ENCODE results near the gene SNRNP25. TPM values are rescaled to one million over a fixed set of nuclear protein-coding genes. Genes with fewer than 3 reads are reported as not detected.

The SNRNP25 gene
- total RNA-seq, 2 donors from 2014 or later = 54.2 to 66.4 TPM

- Mint-ChIP-seq H3K27ac (no peak overlapping the region), H3K4me3 (no peak overlapping the region), H3K9me3 (no peaks in the 10 kb centered on the region), H3K27me3 (ENCODE audit: insufficient read depth) (no peaks in the 10 kb centered on the region), H3K4me1 (peaks cover 15% of the 10 kb centered on the region), H3K36me3 (ENCODE audit: low read depth) (peaks cover 17% of the 10 kb centered on the region)
- H3K4me1 ChIP-seq (ENCODE audit: control insufficient read depth, insufficient read depth, low read length) = no peaks in the 10 kb centered on the region
- peaks cover 25% of the 10 kb centered on the region for H3K36me3 ChIP-seq (ENCODE audit: control insufficient read depth, insufficient read depth, low read length)
- DNase-seq = no peak
- 78 to 85% methylated on average over 7 to 9 of the region's 9 CpGs for WGBS, 2 experiments (ENCODE audit: insufficient coverage in 1 of 2, insufficient read length in 1 of 2)
- no peaks in the 10 kb centered on the region for H3K9me3 ChIP-seq (ENCODE audit: control insufficient read depth, low read length)
- no peak overlapping the region for H3K4me3 ChIP-seq (ENCODE audit: low read length)
- no peak for TF ChIP-seq CTCF (conservative IDR thresholded peaks at IDR 0.05)
- H3K27me3 ChIP-seq (ENCODE audit: control insufficient read depth, insufficient read depth, low read length, poor library complexity, severe bottlenecking) = no peaks in the 10 kb centered on the region
- no peak overlapping the region for H3K27ac ChIP-seq (ENCODE audit: low read depth, low read length)
- H3K9ac ChIP-seq (ENCODE audit: extremely low read depth, low read length, poor library complexity, severe bottlenecking) = no peak overlapping the region
Measured at GRCh38 chr16:64914-65255, 11.3 kb downstream of the SNRNP25 start.

- Mint-ChIP-seq H3K4me1 (peaks cover 19% of the 10 kb centered on the region), H3K9me3 (no peaks in the 10 kb centered on the region), H3K4me3 (no peak overlapping the region), H3K36me3 (ENCODE audit: low read depth) (peaks cover 8% of the 10 kb centered on the region), H3K27ac (peak overlapping the region; percentile 13), H3K27me3 (ENCODE audit: insufficient read depth) (no peaks in the 10 kb centered on the region)
- TF ChIP-seq CTCF (conservative IDR thresholded peaks at IDR 0.05) = peak; percentile 93
- Histone ChIP-seq H3K36me3 (ENCODE audit: control insufficient read depth, insufficient read depth, low read length) (peaks cover 16% of the 10 kb centered on the region), H3K27me3 (ENCODE audit: control insufficient read depth, insufficient read depth, low read length, poor library complexity, severe bottlenecking) (no peaks in the 10 kb centered on the region), H3K4me1 (ENCODE audit: control insufficient read depth, insufficient read depth, low read length) (peaks cover 6% of the 10 kb centered on the region), H3K9me3 (ENCODE audit: control insufficient read depth, low read length) (no peaks in the 10 kb centered on the region), H3K9ac (ENCODE audit: extremely low read depth, low read length, poor library complexity, severe bottlenecking) (no peak overlapping the region), H3K4me3 (ENCODE audit: low read length) (no peak overlapping the region), H3K27ac (ENCODE audit: low read depth, low read length) (no peak overlapping the region)
- 12 to 37% methylated on average over 9 to 17 of the region's 17 CpGs for WGBS, 2 experiments (ENCODE audit: insufficient coverage in 1 of 2, insufficient read length in 1 of 2)
- peak; percentile 97 for DNase-seq
Measured at GRCh38 chr16:65745-66144, 12.1 kb downstream of the SNRNP25 start.

GRCh38 chr16:66309-67182 lies 12.9 kb downstream of the SNRNP25 start:
- Histone ChIP-seq H3K27ac (ENCODE audit: low read depth, low read length) (no peak overlapping the region), H3K36me3 (ENCODE audit: control insufficient read depth, insufficient read depth, low read length) (peaks cover 14% of the 10 kb centered on the region), H3K9ac (ENCODE audit: extremely low read depth, low read length, poor library complexity, severe bottlenecking) (no peak overlapping the region), H3K4me1 (ENCODE audit: control insufficient read depth, insufficient read depth, low read length) (peaks cover 12% of the 10 kb centered on the region), H3K9me3 (ENCODE audit: control insufficient read depth, low read length) (no peaks in the 10 kb centered on the region), H3K27me3 (ENCODE audit: control insufficient read depth, insufficient read depth, low read length, poor library complexity, severe bottlenecking) (no peaks in the 10 kb centered on the region), H3K4me3 (ENCODE audit: low read length) (no peak overlapping the region)
- WGBS, 2 experiments (ENCODE audit: insufficient coverage in 1 of 2, insufficient read length in 1 of 2) = 92 to 94% methylated on average over 9 to 13 of the region's 13 CpGs
- no peak for TF ChIP-seq CTCF (conservative IDR thresholded peaks at IDR 0.05)
- peaks cover 6% of the 10 kb centered on the region for H3K36me3 Mint-ChIP-seq (ENCODE audit: low read depth)
- H3K9me3 Mint-ChIP-seq = no peaks in the 10 kb centered on the region
- H3K27ac Mint-ChIP-seq = peak overlapping the region; percentile 13
- no peak overlapping the region for H3K4me3 Mint-ChIP-seq
- peaks cover 20% of the 10 kb centered on the region for H3K4me1 Mint-ChIP-seq
- DNase-seq = no peak
- no peaks in the 10 kb centered on the region for H3K27me3 Mint-ChIP-seq (ENCODE audit: insufficient read depth)
